KBM-7 (cell line): ENCODE measurements around the gene TMEM273.

ENCODE experiments used
- DNase-seq: peaks from one replicate; pipeline ENCODE4 v3.0.0-alpha.2; 2015
- in situ Hi-C: fragments of 300-500 bp; cut with MboI; formaldehyde crosslinking; loops from 2 replicates; pipeline ENCODE4 v1.14.3; 2020; ENCODE audit warnings: low sequenced_read_pairs, low pct_unique_long_range_greater_than_20kb, mixed read lengths

Gene TMEM273

GRCh38 chr10:49167425-49168170 is 20.6 kb downstream of the TMEM273 start:
- in situ Hi-C loops, result no loop called here
- no peak for DNase-seq

DNA sequence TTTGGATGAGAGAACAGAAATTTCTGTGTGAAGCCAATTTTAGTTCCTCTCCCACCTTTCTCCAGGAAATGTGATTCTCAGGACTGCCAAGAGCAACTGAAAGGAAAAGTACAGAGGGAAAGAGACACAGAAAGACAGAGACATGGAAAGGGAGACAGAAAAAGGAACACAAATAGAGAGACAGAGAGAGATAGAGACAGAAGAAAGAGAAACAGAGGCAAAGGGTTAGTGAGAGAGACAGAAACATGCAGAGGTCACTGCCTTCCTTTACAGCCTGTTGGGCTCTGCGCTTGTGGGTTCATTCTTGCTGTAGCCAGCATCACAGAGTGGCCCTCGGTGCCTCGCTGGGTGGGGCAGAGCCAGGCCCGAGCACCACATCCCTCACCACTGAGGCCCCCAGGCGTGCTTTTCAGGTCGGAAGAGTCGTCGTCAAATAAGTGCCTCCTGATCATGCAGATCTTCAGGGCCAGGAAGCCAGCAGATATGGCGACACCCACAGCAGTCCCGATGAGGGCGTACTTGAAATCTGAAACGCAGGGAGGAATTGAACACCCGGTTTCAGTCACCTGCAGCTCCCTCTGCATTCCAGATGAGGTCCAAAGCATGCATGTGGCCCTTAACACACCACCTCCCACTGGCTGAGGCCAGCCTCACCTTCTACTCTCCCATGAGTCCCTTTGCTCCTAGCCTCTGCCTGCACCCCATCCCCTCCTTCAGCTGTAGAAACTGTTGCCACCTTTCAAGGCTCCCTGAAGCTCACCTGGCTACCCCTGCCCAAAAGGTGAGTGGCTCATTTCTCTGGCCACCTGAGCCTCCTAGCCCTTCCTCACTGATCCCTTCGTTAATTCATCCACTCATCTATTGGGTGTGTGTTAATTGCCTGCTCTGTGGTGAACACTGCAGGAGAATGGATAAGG is 21.4 kb downstream of the TMEM273 start:
- in situ Hi-C loops, result no loop called here

GRCh38 chr10:49165821-49166483 is 22.2 kb downstream of the TMEM273 start:
- in situ Hi-C loops, result no loop called here
- no peak for DNase-seq

More for the DNA sequence above, 21.4 kb downstream of the TMEM273 start:
- DNase-seq, result no peak

DNA sequence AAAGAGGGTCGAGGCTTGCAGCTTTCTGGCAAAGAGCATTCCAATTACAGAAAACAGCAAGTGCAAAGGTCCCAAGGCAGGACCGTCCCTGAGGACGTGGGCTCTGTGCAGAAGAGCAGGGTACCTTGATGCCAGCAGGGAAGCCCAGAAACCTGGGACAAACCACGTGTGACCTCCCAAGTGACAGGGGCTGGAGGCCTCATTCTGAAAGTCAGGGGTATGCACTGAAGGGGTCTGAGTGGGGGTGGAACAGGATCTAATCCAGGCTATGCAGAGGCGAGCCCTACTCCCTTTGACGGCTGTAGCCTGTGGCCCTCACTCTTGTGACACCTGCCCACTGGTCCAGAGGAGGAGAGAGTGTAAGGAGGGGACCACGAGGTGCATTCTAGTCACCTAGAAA is 22.9 kb downstream of the TMEM273 start:
- in situ Hi-C loops, result no loop called here
- no peak for DNase-seq

DNA sequence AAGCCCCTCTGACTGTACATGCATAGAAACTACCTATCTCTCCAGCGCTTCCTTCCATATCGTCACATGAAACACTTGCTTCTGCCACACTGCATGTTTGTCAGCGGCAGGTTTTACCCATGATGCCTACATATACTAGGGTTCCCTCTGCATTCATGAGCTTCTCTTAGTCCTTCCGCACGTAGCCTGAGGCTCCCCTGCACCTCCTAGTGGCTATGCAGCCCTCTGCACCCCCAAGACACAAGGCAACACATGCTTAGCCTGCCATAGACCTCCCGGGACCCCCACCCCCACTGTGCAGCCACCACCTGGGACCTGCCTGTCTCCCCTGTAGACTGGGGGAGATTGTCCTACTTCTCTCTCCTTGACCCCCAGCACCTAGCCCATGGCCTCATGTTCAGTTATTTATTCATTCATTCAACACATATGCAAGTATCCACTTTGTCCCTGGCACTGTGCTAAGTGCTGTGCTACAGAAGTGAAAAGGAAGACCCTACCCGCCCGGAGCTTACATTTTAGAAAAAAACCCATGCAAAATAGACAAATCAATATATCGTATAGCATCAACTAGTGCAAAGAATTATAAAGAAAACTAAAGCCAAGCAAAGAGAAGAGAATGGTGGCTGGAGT is 23.5 kb downstream of the TMEM273 start:
- in situ Hi-C loops, result no loop called here
- DNase-seq, result peak; percentile 42

DNA sequence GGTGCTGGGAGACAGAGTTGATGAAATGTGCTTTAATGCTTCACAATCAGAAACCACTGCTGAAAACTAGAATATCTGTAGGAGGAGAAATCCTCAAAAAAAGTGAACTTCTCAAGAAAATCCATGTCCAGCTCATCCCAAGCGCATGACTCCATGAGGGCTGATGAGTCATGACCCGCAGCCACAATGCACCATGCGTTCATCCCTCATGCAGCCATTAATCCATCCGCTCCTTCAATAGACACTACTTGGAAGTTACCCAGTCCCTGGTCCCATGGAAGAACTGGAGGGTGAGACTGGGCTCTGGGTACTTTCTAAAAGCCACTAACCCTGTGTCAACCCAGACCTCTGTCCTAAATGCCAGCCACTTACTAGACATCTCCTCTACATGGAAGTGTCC is 24.4 kb downstream of the TMEM273 start:
- no peak for DNase-seq
- in situ Hi-C loops, result no loop called here

- in situ Hi-C loops, result no loop called here
- no peak for DNase-seq
These were observed 25.4 kb downstream of the TMEM273 start for GRCh38 chr10:49162761-49163310.

DNA sequence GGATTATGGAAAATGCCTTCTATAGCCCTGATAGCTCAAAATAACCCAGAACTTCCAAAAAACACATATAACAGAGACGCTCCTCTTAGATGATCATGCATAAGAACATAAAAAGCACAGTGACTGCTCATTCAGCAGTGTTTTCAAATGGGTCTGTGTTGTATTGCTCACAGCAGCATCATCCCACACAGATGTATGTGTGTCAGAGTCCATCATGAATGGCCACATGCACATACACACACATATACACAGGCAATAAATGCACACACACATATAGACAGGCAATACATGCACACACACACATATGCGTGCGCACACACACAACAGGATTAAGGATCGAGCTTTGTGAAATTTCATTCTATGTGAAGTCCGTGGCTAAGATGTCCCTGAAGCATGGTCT is 26.1 kb downstream of the TMEM273 start:
- in situ Hi-C loops, result no loop called here
- no peak for DNase-seq

GRCh38 chr10:49161411-49161997 is 26.7 kb downstream of the TMEM273 start:
- peak; percentile 25 for DNase-seq
- in situ Hi-C loops, result no loop called here

GRCh38 chr10:49160814-49161213 is 27.4 kb downstream of the TMEM273 start:
- no peak for DNase-seq
- in situ Hi-C loops, result no loop called here

- in situ Hi-C loops, result no loop called here
- no peak for DNase-seq
These were observed 28.1 kb downstream of the TMEM273 start for GRCh38 chr10:49160110-49160509.

DNA sequence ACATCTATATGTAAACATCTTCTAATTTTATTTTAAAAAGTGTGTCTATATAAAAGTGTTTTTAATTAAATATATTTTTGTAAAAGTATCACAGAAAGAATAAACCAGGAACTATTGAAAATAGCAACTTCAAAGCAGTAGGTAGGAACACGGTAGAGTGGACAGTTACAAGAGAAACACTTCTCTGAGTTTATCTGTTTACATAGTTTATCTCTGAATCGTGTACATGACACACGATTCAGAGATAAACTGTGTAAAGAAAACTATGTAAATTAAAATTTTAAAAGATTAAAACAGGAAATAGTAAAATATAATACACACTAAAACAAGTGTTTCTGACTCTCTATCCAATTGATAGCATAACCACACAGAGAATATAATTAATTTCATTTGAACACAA is 29.3 kb downstream of the TMEM273 start:
- DNase-seq, result no peak
- in situ Hi-C loops, result no loop called here

DNA sequence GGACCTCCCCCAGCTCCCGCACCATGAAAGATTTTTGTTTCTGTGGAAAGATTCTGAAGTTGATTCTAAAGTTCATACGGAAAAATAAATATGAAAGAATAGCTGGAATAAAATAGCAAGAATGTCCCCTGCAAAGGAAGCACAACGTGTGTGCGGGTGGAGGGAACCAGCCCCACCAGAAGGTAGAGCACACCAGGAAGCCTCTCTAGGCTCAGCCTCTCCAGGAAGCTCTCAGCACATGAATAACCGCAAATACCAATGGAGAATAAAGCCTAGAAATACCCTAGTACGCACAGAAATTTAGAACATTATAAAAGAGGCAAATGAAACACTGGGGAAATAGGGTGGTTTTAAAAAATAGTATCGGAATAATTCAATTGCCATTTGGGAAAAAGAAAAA is 29.8 kb downstream of the TMEM273 start:
- in situ Hi-C loops, result no loop called here
- DNase-seq, result no peak

DNA sequence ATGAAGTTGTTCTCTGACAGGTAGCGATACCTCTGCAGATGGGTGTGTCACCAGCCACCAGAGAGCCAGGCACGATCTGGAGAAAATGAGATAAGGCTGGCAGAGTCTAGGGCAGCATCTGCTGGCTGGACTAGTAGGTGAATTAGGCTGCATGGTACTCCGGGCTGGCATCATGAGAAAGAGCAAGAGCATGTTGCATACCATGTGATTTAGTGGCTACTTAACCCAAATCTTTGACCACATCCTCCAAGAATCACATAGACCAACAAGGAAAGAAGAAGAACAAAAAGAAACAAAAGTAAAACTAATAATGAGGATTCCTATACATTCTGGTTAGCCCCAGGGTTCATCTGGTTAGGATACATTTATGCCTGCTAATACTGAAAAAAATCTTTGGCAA is 31.0 kb downstream of the TMEM273 start:
- no peak for DNase-seq
- in situ Hi-C loops, result no loop called here

DNA sequence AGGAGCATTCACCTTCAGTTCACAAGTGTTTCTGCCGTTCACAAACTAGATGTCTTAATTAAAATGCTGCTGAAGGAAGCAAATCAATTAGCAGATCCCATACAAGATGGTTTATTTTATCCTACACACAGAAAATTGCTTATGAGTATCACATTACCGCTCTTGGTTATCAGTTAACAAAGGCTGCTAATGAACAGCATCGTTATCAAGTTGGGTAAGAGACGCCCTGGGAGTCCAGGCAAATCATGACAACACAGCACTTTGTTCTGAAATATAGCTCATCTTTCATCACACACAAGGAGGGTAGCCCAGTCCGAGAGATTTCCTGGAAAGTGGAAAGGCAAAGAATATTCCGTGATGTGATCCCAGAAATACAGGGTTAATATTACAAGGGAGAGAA is 33.5 kb downstream of the TMEM273 start:
- in situ Hi-C loops, result no loop called here
- DNase-seq, result no peak

GRCh38 chr10:49153971-49154370 is 34.2 kb downstream of the TMEM273 start:
- DNase-seq, result no peak
- in situ Hi-C loops, result no loop called here

- in situ Hi-C loops, result no loop called here
These were observed 35.1 kb downstream of the TMEM273 start for GRCh38 chr10:49153115-49153514.

GRCh38 chr10:49152663-49153062 is 35.5 kb downstream of the TMEM273 start:
- DNase-seq, result no peak
- in situ Hi-C loops, result no loop called here

More at GRCh38 chr10:49153115-49153514, 35.1 kb downstream of the TMEM273 start:
- DNase-seq, result no peak

DNA sequence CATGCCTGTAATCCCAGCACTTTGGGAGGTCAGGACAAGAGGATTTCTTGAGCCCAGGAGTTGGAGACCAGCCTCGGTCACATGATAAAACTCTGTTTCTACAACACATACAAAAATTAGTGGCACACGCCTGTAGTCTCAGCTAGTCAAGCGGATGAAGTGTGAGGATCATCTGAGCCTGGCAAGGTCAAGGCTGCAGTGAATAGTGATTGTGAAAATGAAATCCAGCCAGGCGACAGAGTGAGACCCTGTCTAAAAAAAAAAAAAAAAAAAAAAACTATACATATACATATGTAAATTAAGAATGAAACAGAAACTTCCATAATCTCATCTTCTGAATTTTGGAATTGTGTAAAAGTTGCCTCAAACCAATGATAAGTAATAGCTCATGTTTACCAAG is 36.2 kb downstream of the TMEM273 start:
- in situ Hi-C loops, result no loop called here

More for the DNA sequence above, 36.2 kb downstream of the TMEM273 start:
- no peak for DNase-seq
